CD14-positive monocyte (primary cell): ENCODE data around the gene ABCC3. TPM values are rescaled to one million over a fixed set of nuclear protein-coding genes. Genes with fewer than 3 reads are reported as not detected.

Experiments used
- DNase-seq, 3 donors: peaks; one replicate each; pipeline ENCODE4 v3.0.0-alpha.2; 2011 to 2022
- H2AFZ ChIP-seq: 2 replicates; pipeline ENCODE4 v1.6.0; 2012; ENCODE audit warnings: mild to moderate bottlenecking, low read depth, low read length, inconsistent platforms; ENCODE audit not compliant: insufficient read depth, poor library complexity, severe bottlenecking
- H3K27ac ChIP-seq, 2 donors: 1 replicate in 1 of 2; 2 replicates in 1 of 2; pipeline ENCODE4 v1.5.1; 2012 to 2013; ENCODE audit warnings: low read length in 2 of 2, control low read depth in 1 of 2, inconsistent platforms in 1 of 2, low read depth in 1 of 2, mild to moderate bottlenecking in 1 of 2
- H3K27me3 ChIP-seq, 2 donors: one replicate each; pipeline versions ENCODE4 v1.6.0 to v1.6.1; 2011 to 2013; ENCODE audit warnings: low read length in 2 of 2; ENCODE audit not compliant: control insufficient read depth in 2 of 2, insufficient read depth in 2 of 2
- H3K36me3 ChIP-seq, 2 donors: replicated peaks in 1 of 2; 1 replicate in 1 of 2; 2 replicates in 1 of 2; pipeline versions ENCODE4 v1.5.1 to v1.6.1; 2012 to 2013; ENCODE audit warnings: low read length in 2 of 2, control low read depth in 1 of 2, inconsistent platforms in 1 of 2, mild to moderate bottlenecking in 1 of 2; ENCODE audit not compliant: insufficient read depth in 2 of 2, control insufficient read depth in 1 of 2
- H3K4me1 ChIP-seq, 2 donors: 1 replicate in 1 of 2; 2 replicates in 1 of 2; pipeline versions ENCODE4 v1.5.1 to v1.6.1; 2012 to 2013; ENCODE audit warnings: low read length in 2 of 2, control low read depth in 1 of 2, inconsistent platforms in 1 of 2, mild to moderate bottlenecking in 1 of 2, moderate library complexity in 1 of 2; ENCODE audit not compliant: insufficient read depth in 2 of 2, control insufficient read depth in 1 of 2
- H3K4me2 ChIP-seq: replicated peaks from 2 replicates; pipeline ENCODE3; 2012; ENCODE audit warnings: low read length, moderate library complexity, mild to moderate bottlenecking; ENCODE audit not compliant: poor library complexity, severe bottlenecking; ENCODE audit errors: extremely low read depth
- H3K4me3 ChIP-seq, 3 experiments: fragments of 200-600 bp in 1 of 3; sonication (generic) in 1 of 3; replicated peaks in 1 of 3; 1 replicate in 2 of 3; 2 replicates in 1 of 3; pipeline ENCODE4 v1.5.1; 2011 to 2013; ENCODE audit warnings: low read length in 3 of 3, mild to moderate bottlenecking in 3 of 3, control low read depth in 2 of 3, low read depth in 2 of 3, inconsistent platforms in 1 of 3, moderate library complexity in 1 of 3
- H3K79me2 ChIP-seq: 2 replicates; pipeline ENCODE4 v1.6.0; 2012; ENCODE audit warnings: mild to moderate bottlenecking, control low read depth, inconsistent platforms, low read length, moderate library complexity; ENCODE audit not compliant: insufficient read depth
- H3K9ac ChIP-seq: 2 replicates; pipeline ENCODE4 v1.6.0; 2017; ENCODE audit warnings: low read length, mild to moderate bottlenecking; ENCODE audit not compliant: insufficient read depth, poor library complexity, severe bottlenecking
- H3K9me3 ChIP-seq, 2 donors: replicated peaks in 1 of 2; 1 replicate in 1 of 2; 2 replicates in 1 of 2; pipeline versions ENCODE4 v1.5.1 to v1.6.1; 2012 to 2013; ENCODE audit warnings: low read length in 2 of 2, control low read depth in 1 of 2; ENCODE audit not compliant: control insufficient read depth in 1 of 2, insufficient read depth in 1 of 2
- H4K20me1 ChIP-seq: 2 replicates; pipeline ENCODE4 v1.6.0; 2012; ENCODE audit warnings: mild to moderate bottlenecking, low read length, control low read depth, moderate library complexity; ENCODE audit not compliant: insufficient read depth
- H3K27ac Mint-ChIP-seq, 7 donors: one replicate each; pipeline ENCODE4 v1.8.0; 2020; ENCODE audit warnings: mild to moderate bottlenecking in 7 of 7, mixed read lengths in 7 of 7, moderate library complexity in 6 of 7, inconsistent platforms in 2 of 7
- H3K27me3 Mint-ChIP-seq, 3 donors: one replicate each; pipeline ENCODE4 v1.8.0; 2021 to 2022; ENCODE audit warnings: low read depth in 3 of 3, mild to moderate bottlenecking in 3 of 3, mixed read lengths in 3 of 3, moderate library complexity in 3 of 3, inconsistent platforms in 1 of 3
- H3K36me3 Mint-ChIP-seq, 2 donors: one replicate each; pipeline ENCODE4 v1.8.0; 2020; ENCODE audit warnings: mixed read lengths in 2 of 2, inconsistent platforms in 1 of 2, mild to moderate bottlenecking in 1 of 2
- H3K4me1 Mint-ChIP-seq: one replicate; pipeline ENCODE4 v1.8.0; 2020; ENCODE audit warnings: mild to moderate bottlenecking, mixed read lengths
- H3K4me3 Mint-ChIP-seq, 2 donors: one replicate each; pipeline ENCODE4 v1.8.0; 2020; ENCODE audit warnings: mild to moderate bottlenecking in 2 of 2, mixed read lengths in 2 of 2, moderate library complexity in 1 of 2
- H3K9me3 Mint-ChIP-seq, 7 donors: one replicate each; pipeline ENCODE4 v1.8.0; 2020 to 2022; ENCODE audit warnings: mixed read lengths in 7 of 7, mild to moderate bottlenecking in 6 of 7, moderate library complexity in 6 of 7, inconsistent platforms in 2 of 7
- WGBS: methylation state at CpG from one replicate; pipeline ENCODE4 v1.1.5; 2013; ENCODE audit warnings: missing lambda C conversion rate; ENCODE audit not compliant: insufficient coverage; 5-methylcytosine and 5-hydroxymethylcytosine counted together
- intact Hi-C, 2 donors: fragments of 100-400 bp; cut with micrococcal nuclease; formaldehyde crosslinking; loops; one replicate each; pipeline versions ENCODE4 v1.15.0 to v1.15.1; 2023
- polyA plus RNA-seq, 3 donors: library from polyadenylated mRNA; depleted of rRNA in 1 of 3; unstranded in 2 of 3; stranded (reverse) in 1 of 3; fragments of 300-500 nt in 2 of 3; fragments of >200 nt in 1 of 3; fragmentation: Illumina TruSeq in 2 of 3; gene quantifications; 1 replicate in 2 of 3; 2 replicates in 1 of 3; pipeline ENCODE4 v1.2.3, GENCODE V29; 2012 to 2021
- TF ChIP-seq, protein P1 (sequence below): fragments of 200-600 bp; IDR thresholded peaks from one replicate; pipeline ENCODE4 v1.8.0; 2022; ENCODE audit warnings: antibody characterized with exemption, mild to moderate bottlenecking

ABCC3 gene
- polyA plus RNA-seq, 3 donors: 2.7 to 74.5 (median 11.4) TPM

DNA sequence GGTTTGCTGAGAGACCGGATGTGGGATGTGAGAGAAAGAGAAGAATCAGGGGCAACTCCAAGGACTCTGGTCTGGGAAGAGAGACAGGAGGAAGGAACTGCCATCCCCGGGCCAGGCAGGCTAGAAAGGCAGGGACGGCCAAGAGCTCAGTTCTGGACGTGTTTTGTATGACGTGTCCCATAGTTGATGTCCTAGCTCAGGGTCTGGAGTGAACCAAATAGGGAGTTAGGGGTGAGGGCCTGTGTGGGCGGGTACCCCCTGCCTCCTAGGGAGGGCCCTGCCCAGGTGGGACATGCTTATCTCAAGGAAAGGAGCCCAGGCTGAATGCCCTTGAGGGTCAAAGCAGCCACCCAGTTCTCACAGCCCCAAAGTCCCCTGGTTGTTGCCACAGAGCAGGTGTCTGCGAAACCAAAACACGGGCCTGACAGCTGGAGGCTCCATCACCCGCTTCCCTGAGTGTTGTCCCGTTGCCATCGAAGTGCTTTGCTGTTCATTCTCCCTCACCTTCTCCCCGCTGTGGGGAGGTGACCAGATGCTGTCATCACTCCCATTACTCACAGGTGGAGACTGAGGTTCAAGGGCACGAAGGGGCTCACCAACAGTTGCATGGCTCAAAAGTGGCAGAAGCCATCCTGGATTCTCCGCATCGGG, 7.5 kb downstream of the ABCC3 start:
- WGBS: 97% methylated on average over 9 of the region's 15 CpGs
- Histone ChIP-seq H3K27me3 (peaks cover 0 to 8% of the 10 kb centered on the region in 2 donors), H3K4me1 (peaks cover 31 to 34% of the 10 kb centered on the region in 2 donors), H3K79me2 (no peaks in the 10 kb centered on the region), H2AFZ (no peak overlapping the region), H3K36me3 (peaks cover 0 to 10% of the 10 kb centered on the region in 2 donors), H3K9ac (no peak overlapping the region), H4K20me1 (peaks cover 14% of the 10 kb centered on the region), H3K4me2 (no peak overlapping the region), H3K27ac (no peak overlapping the region), H3K9me3 (no peaks in the 10 kb centered on the region), H3K4me3 (no peak overlapping the region)
- no peak for DNase-seq
- Mint-ChIP-seq H3K36me3 (peaks cover 12 to 13% of the 10 kb centered on the region in 2 donors), H3K27ac (peak overlapping the region in 4 of 7 donors; percentile 63 to 82 (median 67)), H3K9me3 (peaks cover 0 to 2% (median 0%) of the 10 kb centered on the region in 7 donors), H3K27me3 (peaks cover 11 to 16% (median 14%) of the 10 kb centered on the region in 3 donors), H3K4me1 (peaks cover 41% of the 10 kb centered on the region), H3K4me3 (no peak overlapping the region)
- TF ChIP-seq, protein P1, sequence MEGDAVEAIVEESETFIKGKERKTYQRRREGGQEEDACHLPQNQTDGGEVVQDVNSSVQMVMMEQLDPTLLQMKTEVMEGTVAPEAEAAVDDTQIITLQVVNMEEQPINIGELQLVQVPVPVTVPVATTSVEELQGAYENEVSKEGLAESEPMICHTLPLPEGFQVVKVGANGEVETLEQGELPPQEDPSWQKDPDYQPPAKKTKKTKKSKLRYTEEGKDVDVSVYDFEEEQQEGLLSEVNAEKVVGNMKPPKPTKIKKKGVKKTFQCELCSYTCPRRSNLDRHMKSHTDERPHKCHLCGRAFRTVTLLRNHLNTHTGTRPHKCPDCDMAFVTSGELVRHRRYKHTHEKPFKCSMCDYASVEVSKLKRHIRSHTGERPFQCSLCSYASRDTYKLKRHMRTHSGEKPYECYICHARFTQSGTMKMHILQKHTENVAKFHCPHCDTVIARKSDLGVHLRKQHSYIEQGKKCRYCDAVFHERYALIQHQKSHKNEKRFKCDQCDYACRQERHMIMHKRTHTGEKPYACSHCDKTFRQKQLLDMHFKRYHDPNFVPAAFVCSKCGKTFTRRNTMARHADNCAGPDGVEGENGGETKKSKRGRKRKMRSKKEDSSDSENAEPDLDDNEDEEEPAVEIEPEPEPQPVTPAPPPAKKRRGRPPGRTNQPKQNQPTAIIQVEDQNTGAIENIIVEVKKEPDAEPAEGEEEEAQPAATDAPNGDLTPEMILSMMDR: no peak
- intact Hi-C loops: no loop called here

DNA sequence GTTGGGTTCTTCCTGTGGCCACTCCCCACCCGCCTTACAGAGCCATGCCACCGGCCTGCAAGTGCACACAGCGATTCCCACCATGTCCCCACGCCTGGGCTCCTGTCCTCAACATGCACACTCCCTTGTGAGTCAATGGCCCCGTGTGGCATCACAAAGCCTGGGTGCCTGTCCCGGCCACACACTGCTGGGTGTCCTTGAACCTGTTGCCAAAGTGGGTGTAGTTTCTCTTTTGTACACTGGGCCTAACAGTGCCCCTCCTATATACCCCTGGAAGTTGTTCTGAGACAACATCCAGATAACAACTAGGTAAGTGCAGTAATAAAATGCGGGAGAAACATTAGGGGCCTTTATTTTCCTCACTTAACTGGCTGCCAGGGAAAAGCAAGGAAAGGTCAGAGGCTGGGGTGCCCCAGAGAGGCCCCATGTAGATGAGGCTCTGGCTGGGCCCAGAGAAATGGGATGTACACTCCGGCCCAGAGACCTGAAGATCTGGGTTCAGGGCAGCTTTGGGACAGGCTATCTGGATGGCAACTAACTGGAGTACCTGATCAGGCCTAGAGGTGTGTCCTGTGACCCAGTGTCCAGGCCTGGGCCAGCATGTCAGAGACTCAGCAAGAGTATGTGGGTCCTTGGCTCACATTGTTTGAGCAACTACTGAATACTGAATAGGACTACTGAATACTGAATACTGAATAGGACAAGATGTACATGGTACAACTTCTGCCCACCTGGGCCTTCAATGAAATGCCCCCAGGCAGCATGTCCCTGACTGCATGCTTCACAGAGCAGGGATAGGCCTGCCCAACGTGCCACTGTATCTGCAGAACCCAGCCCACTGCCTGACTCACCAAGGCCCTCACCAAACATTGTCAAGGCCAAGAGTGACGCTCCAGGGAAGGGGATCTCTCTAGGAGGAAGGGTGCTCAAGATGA, 8.3 kb downstream of the ABCC3 start:
- Histone ChIP-seq H3K79me2 (no peaks in the 10 kb centered on the region), H3K4me1 (peaks cover 31 to 34% of the 10 kb centered on the region in 2 donors), H3K4me3 (no peak overlapping the region), H4K20me1 (peaks cover 19% of the 10 kb centered on the region), H3K4me2 (no peak overlapping the region), H3K36me3 (peaks cover 0 to 10% of the 10 kb centered on the region in 2 donors), H3K27ac (no peak overlapping the region), H2AFZ (no peak overlapping the region), H3K9me3 (no peaks in the 10 kb centered on the region), H3K9ac (no peak overlapping the region), H3K27me3 (peaks cover 0 to under 1% of the 10 kb centered on the region in 2 donors)
- Mint-ChIP-seq H3K27ac (peak overlapping the region in 2 of 7 donors; percentile 25 to 58), H3K4me3 (no peak overlapping the region), H3K4me1 (peaks cover 41% of the 10 kb centered on the region), H3K36me3 (peaks cover 7 to 8% of the 10 kb centered on the region in 2 donors), H3K27me3 (peaks cover 10 to 15% (median 13%) of the 10 kb centered on the region in 3 donors), H3K9me3 (peaks cover 0 to 2% (median 0%) of the 10 kb centered on the region in 7 donors)
- no peak for DNase-seq
- WGBS: 95% methylated on average over 4 of the region's 10 CpGs
- TF ChIP-seq, protein P1: no peak
- intact Hi-C loops: no loop called here
